Measurements from ENCODE around the gene GCM1. TPM values are rescaled to one million over a fixed set of nuclear protein-coding genes. Genes with fewer than 3 reads are reported as not detected.

The GCM1 gene
- polyA plus RNA-seq, 1 experiment = not detected

DNA sequence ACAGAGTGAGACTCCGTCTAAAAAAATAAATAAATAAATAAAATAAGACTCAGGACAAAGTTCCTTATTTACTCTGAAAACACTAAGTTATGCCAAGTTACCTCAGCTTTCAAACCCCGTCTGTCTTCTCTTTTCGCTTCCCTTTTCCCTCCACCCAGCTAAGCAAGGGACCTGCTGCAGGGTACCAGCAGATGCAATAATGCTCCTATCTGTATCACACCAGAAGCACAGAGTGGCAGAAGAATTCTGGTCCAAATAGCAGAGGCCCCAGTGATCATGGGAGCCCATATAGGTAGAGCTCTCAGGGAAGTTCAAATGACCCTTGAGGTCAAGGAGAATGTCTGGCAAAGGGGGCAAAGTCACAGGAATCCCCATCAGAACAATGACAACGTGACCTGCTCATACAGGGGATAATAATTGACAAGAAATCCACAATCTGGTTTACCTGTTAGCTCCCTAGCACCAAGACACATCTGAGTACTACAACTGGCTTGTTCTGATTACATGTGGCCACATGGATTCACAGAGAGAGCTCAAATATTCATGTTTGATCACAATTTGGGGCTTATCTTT lies 8.7 kb downstream of the GCM1 start:
- ChIA-PET CTCF (no interaction called here), POLR2A (no interaction called here)
- DNase-seq (ENCODE audit: low read depth) = no peak
- Histone ChIP-seq H3K36me3 (ENCODE audit: control insufficient read depth, insufficient read depth, low read length) (no peaks in the 10 kb centered on the region), H3K4me3 (ENCODE audit: low read depth, low read length) (no peak overlapping the region), H3K27me3 (ENCODE audit: control insufficient read depth, insufficient read depth, low read length) (peaks cover 7% of the 10 kb centered on the region)
- TF ChIP-seq, protein P1, sequence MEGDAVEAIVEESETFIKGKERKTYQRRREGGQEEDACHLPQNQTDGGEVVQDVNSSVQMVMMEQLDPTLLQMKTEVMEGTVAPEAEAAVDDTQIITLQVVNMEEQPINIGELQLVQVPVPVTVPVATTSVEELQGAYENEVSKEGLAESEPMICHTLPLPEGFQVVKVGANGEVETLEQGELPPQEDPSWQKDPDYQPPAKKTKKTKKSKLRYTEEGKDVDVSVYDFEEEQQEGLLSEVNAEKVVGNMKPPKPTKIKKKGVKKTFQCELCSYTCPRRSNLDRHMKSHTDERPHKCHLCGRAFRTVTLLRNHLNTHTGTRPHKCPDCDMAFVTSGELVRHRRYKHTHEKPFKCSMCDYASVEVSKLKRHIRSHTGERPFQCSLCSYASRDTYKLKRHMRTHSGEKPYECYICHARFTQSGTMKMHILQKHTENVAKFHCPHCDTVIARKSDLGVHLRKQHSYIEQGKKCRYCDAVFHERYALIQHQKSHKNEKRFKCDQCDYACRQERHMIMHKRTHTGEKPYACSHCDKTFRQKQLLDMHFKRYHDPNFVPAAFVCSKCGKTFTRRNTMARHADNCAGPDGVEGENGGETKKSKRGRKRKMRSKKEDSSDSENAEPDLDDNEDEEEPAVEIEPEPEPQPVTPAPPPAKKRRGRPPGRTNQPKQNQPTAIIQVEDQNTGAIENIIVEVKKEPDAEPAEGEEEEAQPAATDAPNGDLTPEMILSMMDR (IDR thresholded peaks at IDR 0.05; ENCODE audit: insufficient read depth, low read depth, low read length) = no peak

DNA sequence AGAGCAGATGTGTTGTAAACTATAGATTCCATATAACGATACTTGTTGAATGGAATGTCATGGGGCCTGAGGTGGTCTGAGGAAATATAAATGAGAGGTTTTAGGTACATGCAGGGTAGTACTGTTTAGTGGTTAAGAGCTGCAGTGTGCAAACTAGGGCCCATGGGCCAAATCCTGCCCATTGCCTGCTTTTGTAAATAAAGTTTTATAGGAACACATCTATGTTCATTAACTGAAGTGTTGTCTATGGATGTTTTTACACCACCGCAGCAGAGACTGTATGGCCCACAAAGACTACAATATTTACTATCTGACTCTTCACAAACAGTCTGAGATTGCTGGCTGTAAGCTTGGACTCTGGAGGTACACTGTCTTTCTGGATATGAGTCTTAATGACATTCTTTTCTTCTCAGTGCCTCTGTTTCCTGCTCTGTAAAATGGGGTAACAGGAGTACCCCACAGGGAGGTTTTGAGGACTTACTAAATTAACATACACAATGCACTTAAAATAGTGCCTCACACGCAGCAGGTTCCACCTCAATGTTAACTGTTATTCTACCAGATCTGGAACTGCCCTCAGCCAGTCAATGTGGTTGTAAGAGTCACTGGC lies 12.5 kb downstream of the GCM1 start:
- CTCF ChIA-PET = no interaction called here
- no peak for DNase-seq (ENCODE audit: low read depth)

DNA sequence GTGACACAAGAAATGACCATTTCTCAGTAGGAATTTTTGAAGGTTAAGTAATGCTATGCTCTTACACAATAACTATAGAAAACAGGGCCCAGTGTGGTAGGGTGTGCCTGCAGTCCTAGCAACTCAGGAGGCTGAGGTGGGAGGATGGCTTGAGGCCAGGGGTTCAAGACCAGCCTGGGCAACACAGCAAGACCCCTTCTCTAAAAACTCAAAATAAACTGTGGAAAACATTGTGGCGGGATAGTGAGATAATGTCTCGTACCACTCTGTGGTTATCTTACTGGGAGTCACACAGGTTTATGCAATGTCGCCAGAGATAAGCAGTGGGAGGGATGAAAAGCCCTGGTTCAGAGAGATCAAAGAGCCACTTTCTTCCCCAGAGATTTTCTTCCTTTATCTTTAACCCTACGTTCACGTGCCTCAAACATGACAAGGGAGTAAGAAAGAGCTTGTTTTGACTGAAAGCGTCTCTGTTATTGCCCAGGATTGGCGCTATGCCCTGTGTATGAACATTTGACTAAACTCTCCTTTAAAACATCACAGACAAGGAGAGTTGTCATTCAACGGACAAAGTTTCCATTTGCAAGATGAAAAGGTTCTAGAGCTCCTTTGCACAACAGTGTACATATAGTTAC lies 13.9 kb downstream of the GCM1 start:
- no peak for DNase-seq (ENCODE audit: low read depth)
- Histone ChIP-seq H3K36me3 (ENCODE audit: control insufficient read depth, insufficient read depth, low read length) (no peaks in the 10 kb centered on the region), H3K27me3 (ENCODE audit: control insufficient read depth, insufficient read depth, low read length) (peaks cover 3% of the 10 kb centered on the region; the same call in 1 of the 2 replicates), H3K4me3 (ENCODE audit: low read depth, low read length) (no peak overlapping the region)
- TF ChIP-seq, protein P1 (IDR thresholded peaks at IDR 0.05; ENCODE audit: insufficient read depth, low read depth, low read length) = no peak
- POLR2A ChIA-PET = no interaction called here
- CTCF ChIA-PET = interaction anchor here (1.1 kb wide), 1 partner anchor 9 kb away, joined by 3 read pairs; no protein-coding TSS in a partner anchor

More for the DNA sequence above, 12.5 kb downstream of the GCM1 start:
- Histone ChIP-seq H3K4me3 (ENCODE audit: low read depth, low read length) (no peak overlapping the region), H3K36me3 (ENCODE audit: control insufficient read depth, insufficient read depth, low read length) (no peaks in the 10 kb centered on the region), H3K27me3 (ENCODE audit: control insufficient read depth, insufficient read depth, low read length) (peaks cover 3% of the 10 kb centered on the region; the same call in 1 of the 2 replicates)
- TF ChIP-seq, protein P1 (IDR thresholded peaks at IDR 0.05; ENCODE audit: insufficient read depth, low read depth, low read length) = no peak
- POLR2A ChIA-PET = no interaction called here

- ChIA-PET CTCF (no interaction called here), POLR2A (no interaction called here)
These were observed 14.7 kb downstream of the GCM1 start for GRCh38 chr6:53133961-53134360.

More at GRCh38 chr6:53133961-53134360, 14.7 kb downstream of the GCM1 start:
- DNase-seq (ENCODE audit: low read depth) = no peak
- TF ChIP-seq, protein P1 (IDR thresholded peaks at IDR 0.05; ENCODE audit: insufficient read depth, low read depth, low read length) = no peak
- Histone ChIP-seq H3K4me3 (ENCODE audit: low read depth, low read length) (no peak overlapping the region), H3K36me3 (ENCODE audit: control insufficient read depth, insufficient read depth, low read length) (no peaks in the 10 kb centered on the region), H3K27me3 (ENCODE audit: control insufficient read depth, insufficient read depth, low read length) (peaks cover 3% of the 10 kb centered on the region; the same call in 1 of the 2 replicates)
